GM21576 (cell line): ENCODE data around the gene RNF103.
"Not testable (repeated sequence)": the region's sequence is repeated elsewhere in the genome, so short reads cannot be mapped to it uniquely, and the experiment has no call there.

Source experiments
- ATAC-seq: cut with Tn5 transposase; IDR thresholded peaks from one replicate; pipeline ENCODE4 v1.9.1; 2021; ENCODE audit warnings: mild to moderate bottlenecking, moderate library complexity; ENCODE audit not compliant: unreplicated experiment

Gene RNF103

DNA sequence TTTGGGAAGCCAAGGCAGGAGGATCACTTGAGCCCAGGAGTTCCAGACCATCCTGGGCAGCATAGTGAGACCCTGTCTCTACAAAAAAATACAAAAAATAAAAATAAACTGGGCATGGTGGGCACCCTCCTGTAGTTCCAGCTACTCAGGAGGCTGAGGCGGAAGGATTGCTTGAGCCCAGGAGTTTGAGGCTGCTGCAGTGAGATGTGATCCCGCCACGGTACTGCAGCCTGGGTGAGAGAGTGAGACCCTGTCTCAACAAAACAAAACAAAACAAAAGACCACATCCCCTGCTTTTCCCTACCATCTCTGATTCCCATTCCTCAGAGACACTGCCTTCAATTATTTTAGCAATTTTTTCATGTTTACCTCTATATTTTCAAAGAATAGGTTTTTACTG, 3.9 kb upstream of the RNF103 start:
- ATAC-seq = no peak

DNA sequence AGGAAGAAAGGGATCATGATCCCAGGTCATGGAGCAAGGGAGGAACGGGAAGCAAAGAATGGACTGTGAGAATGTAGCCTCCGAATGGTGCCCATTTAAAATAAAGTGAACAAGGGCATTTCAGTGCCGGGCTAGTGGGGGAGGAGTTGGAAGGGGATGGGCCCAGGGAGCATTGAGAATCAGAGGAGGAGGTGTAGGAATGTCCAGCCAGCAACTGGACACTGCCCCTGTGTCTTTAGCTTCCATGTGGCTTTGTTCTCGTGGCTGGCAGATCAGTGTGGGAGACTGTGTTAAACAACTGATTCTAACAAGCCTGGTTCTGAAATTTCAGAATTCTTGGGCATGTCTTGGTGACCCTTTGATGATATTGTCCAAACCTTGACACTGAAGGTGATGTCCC, 1.4 kb upstream of the RNF103 start:
- no peak for ATAC-seq

DNA sequence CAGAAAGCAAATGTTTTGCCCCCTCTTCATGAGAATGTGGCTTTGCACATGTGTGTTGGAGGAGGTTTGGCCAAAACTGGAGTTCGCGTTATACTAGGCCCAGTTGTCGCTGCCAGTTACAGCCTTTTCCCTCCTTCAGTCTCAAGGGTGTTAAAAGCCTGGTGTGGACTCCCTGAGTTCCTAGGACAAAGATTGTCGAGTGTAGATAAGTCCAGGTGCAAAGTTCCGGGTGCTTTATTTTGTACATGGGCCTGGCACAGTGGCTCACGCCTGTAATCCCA, 542 bp upstream of the RNF103 start:
- no peak for ATAC-seq

DNA sequence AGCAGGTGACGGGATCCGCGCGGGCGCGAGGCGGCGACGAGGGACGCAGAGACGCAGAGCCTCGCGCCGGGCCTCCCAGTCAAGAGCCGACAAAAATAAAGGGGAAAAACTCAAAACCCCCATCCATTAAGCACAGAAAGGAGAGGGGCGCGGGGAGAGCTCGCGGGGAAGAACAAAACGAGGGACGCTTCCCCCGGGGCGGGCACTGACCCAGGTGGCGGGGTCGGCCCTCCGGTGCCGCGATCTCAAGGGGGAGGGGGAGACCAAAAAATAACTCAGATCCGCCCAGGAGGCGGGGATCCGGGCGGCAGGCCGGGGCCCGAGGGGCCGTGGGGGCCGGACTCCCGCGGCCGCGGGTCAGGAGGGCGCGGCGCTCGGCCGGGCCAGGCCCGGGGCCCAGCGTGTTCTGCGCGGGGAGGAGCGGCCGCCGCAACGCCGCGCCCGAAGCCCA, 597 bp downstream of the RNF103 start:
- ATAC-seq = peak; percentile 34

DNA sequence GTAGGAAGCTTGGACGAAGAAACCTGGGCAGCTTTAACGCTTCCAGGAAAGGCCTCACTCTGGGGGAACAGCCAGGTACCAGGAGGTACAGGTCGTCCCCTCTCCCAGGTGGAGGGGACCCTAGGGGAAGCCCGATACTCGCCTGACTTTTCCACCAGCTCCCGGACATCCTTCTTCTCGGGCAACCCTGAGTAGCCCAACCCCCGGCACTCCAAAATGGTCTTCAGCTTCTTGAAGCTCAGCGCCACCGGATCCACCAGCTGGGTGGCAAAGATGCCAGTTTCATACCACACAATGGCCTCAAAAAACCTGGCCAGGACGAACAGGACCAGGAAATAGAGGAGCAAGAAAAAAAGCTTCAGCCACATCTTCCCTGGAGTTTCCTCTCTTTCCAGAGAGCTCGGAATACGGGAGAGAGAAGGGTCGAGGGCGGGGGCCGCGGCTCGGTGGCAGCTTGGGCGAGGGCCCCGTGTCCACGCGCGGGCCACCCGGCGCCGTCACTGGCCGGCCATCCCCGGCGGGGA, 1.1 kb downstream of the RNF103 start:
- no peak for ATAC-seq

DNA sequence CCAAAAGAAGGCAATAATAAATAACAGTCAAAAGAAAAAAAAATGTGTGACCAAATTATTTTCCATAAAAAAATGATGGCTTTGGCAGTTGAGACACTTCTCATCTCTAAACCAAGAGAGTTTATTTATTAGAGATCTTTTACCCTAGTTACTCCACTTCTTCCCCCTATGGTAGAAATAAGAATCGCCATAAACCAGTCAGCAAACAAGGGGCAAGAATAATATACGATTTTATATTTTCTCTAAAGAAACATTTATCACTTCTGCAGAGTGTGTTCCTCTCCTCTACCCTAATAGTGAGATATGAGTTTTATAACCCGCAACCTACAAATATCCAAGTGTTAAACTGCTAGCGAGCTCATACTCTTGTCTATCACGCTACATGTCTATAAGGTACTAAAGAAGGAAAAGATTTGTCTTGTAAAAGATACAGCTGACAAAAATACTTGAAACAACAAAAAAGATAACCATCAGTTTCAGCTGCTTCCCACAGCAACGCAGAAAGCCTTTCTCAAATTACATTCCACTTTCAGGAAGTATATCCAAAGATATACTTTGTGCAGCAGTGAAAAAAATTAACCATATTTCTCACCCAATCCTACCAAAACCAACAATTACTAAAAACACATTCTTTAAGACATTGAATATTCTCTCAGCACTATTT, 2.3 kb downstream of the RNF103 start:
- ATAC-seq = no peak

DNA sequence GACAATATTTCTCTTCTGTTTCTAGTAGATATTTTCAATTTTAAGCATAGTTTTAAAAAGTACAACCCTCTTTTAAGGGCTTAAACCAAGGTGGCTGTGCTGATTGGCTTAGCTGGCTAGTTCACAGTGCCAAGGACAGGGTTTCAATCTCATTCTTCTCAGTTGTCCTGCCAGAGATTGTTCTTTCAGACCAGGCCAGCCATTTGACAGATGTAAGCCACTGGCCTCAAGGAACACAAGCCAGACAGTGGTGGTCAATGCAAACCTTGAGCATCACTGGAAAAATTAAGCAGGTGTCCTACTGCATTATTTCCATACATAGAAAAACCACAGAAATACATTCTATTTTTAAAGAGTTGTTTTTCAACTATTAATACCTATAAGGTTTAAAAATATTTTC, 5.9 kb downstream of the RNF103 start:
- ATAC-seq = peak; percentile 49

DNA sequence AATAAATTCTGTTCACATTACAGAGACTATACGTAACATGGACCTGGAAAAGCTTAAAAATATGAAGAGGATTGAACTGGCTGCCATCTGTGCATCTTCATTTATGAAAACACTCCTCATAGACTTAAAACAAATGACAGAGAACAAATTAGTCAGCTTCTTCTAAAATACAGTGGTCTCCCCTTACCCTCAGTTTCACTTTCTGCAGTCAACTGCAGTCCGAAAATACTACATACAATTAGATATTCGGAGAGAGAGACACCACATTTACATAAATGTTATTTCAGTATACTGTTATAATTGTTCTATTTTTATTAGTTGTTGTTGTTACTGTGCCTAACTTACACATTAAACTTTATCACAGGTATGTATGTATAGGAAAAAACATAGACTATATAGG, 6.5 kb downstream of the RNF103 start:
- ATAC-seq = no peak

DNA sequence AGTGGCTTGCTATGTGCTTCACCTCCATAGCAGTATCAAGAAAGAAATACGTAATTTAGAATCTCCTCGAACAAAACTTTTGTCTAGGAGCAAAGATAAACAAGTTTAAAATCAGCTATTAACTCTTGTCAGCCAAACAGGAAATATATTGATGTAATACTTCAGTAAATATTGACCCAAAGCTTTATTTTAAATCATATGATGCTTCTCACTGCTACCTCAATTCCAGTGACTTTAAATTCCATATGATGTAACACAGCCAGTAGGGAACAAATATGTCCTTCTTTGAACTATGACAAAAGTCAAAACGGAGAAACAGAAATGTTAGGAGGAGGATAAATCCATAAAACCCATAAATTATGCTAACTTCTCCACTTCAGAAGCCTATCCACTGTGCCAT, 7.2 kb downstream of the RNF103 start:
- no peak for ATAC-seq

DNA sequence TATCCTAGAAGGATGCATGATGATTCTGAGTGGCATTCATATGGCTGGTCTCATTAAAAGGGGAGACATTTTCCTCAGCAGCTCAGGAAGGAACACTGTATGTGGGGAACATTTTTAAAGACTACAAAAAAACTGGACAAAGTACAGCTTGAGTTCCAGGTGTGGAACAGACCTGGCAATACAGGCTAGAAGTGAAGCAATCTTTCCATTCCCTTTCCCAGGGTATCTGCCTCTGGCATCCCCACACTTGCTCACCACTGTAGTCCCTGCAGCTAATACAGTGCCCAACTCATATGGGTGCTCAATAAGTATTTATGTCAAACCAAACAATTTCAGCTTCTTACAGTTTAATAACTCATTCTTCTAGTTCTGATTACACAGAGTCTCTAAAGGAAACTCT, 8.1 kb downstream of the RNF103 start:
- no peak for ATAC-seq

DNA sequence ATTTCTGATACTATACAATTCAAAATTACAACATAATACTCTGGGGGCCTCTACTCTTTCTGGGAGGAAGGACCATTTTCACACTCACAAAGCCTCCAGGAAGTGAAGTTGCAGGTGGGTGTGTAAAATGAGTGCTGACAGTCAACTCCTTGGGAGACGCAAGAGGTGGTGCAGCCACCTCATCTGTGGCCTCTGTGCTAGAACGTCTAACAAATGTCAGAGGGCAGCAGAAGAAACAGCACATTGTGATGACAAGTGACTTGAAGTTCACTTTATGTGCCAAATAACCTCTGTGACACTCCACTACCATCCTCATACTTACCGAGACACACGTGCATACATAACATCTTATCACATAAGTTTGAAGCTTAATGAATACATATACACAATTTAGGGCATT, 10.2 kb downstream of the RNF103 start:
- ATAC-seq = no peak

DNA sequence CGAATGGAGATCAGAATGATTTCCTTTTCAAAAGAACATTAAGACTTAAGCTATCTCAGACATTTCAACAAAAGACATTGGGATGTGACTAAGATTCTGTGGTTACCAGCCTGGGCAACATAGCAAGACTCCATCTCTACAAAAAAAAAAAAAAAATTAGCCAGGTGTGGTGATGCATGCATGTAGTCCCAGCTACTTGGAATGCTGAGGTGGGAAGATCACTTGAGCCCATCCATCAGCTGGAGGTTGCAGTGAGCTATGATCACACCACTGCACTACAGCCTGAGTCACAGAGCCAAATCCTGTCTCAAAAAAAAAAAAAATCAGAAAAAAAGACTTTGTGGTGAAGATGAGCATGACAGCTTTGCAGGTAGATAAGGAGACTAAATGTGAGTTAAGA, 12.8 kb downstream of the RNF103 start:
- no peak for ATAC-seq

DNA sequence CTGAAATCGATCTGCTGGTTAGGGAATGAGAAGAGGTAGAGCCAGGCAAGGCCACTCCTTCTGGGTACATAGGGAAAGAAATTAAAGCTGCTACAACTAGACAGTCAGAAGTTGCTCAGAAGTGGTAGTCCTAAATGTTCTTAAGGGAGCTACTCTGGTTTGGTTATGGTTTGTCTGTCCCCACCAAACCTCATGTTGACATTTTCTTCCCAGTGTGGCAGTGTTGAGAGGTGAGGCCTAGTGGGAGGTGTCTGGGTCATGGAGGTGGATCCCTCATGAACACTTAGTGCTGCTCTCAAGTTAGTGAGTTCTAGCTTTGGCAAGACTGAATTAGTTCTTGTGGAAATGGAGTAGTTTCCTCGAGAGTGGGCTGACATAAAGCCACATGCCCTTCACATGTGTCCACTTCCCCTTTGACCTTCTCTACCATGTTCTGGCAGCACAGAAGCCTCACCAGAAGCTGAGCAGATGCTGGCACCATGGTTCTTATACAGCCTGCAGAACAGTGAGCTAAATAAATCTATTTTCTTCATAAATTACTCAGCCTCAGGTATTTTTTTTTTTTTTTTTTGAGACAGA, 14.7 kb downstream of the RNF103 start:
- ATAC-seq = no peak

DNA sequence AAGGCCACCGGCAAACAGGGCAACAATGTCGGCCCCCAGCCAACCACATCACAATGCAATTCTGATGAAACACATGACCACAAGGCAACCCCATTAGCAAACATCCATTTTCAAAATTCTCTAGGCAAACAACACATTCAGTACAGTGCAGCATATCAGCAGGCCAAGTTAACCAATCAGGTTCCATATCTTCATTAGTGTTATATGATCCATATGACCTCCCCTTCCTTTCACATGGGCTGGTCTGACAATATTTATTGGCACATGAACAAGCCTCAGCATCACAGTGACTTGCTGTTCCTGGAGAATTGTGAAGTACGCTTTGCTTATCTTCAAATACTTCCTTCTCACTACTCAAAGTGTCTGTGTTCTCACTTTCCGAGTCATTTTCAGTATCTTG, 19.8 kb downstream of the RNF103 start:
- ATAC-seq = no peak

DNA sequence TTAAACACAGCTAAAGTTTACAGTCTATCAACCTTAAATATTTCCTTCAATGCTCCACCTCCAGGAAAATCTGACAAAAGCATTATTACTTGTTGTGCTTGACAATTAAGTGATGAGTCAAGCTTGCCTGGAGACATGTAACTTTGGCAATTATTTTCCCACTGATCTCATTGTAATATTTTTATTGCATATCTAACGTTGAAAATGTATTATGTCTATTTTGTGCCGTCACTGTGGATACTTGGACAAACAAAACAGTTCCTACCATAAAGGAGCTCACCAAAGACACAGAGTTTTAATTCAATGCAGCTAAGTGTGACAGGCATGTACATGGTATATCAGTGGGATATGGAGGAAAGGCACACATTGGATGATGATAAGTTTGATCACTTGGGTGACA, 24.7 kb downstream of the RNF103 start:
- no peak for ATAC-seq

DNA sequence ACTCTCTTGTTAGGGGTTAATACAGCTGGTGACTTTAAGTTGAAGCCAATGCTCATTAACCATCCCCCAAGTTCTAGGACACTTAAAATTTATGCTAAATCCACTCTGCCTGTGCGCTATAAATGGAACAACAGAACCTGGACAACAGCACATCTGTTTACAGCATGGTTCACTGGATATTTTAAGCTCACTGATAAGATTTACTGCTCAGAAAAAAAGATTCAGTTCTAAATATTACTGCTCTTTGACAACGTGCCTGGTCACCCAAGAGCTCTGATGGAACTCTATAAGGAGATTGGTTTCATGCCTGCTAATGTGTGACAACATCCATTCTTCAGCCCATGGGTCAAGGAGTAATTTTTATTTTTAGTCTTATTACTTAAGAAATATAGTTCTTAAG, 27.5 kb downstream of the RNF103 start:
- ATAC-seq = no peak

DNA sequence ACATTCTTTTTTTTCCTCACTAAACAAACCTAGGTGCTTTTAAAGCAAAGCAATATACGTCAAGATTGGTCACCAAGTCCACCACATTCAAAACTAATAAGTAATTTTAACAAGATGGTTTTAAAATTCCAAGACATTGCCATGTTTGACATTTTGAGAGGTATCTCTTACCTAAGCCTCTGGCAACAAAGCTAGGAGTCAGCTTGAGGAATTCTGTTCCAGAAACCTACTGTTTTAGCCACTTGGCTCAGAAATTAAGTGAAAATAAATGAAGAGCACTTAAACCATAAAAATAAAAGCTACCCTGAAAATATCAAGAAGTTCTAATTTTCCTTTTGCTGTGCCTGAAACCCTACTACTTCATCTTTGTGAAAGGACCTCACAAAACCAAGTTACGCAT, 30.4 kb downstream of the RNF103 start:
- ATAC-seq = no peak

DNA sequence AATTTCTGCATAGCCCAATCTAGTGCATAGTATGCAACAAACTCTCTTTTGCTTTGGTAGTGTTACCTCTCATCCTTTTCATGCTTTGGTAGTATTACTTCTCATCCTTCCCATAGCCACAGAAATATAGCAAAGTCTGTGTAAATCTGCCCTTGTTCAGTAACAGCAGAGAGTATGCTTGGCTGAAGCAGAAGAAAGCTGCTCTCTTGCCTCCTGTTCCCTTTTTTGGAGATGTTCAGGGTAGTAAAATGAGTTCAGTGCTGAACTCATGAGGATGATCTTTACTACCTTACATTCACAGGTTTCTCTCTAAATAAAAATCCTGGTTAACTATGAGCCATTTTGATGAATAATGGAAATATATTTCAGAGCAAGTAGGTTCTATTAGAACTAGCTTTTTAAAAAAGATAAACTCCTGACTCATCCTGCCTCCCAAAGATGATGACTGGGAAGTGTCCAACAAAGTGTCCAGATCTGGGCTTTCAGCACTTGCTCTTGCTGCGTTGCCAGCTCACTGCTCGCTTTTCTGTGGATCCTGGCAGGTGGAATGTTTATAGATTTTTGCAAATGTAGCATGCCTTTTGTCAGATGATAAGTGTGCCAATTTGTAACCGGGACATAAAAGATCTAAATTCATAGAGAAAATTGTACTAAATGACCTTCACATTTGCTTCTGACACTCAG, 31.0 kb downstream of the RNF103 start:
- no peak for ATAC-seq

DNA sequence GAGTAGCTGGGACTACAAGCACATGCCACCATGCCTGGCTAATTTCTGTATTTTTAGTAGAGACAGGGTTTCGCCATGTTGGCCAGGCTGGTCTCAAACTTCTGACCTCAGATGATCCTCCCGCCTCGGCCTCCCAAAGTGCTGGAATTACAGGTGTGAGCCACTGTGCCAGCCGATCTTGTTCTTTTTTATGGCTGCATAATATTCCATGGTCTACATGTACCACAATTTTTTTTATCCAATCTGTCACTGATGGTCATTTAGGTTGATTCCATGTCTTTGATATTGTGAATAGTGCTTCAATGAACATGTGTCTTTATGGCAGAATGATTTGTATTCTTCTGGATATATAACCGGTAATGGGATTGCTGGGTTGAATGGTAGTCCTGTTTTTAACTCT, 34.0 kb downstream of the RNF103 start:
- ATAC-seq = not testable (repeated sequence)

DNA sequence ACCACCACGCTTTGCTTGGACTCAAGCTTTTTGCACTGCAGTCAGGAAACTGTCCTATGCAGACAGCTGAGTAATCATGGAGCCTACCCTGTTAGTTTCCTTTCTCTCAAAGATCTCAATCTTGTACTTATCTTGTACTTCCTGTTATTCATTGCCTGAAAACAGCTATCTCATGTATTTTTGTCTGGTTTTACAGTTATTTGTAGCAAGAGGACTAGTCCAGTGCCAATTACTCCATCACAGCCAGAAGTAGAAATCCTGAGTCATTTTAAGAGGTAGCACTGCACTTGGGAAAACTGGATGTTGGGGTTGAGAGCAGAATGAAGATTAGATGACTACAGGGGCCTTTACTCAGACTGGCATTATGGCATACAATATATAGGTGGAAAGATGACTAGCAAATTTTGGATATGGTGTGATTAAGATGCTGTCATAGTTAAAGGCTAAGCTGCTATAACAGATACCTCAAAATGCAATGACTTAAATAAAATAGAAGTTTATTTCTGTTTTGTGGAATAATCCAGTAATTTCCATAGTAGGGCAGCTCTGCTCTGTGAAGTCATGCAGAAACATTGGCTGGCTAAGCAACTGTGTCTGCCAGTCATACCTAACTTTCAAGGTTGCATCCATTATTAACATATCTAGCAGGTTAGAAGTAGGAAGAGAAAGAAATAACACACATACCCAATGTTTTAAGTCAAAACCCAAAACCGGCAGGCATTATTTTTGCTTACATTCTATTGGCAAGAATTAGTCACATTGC, 39.3 kb downstream of the RNF103 start:
- peak; percentile 70 for ATAC-seq

DNA sequence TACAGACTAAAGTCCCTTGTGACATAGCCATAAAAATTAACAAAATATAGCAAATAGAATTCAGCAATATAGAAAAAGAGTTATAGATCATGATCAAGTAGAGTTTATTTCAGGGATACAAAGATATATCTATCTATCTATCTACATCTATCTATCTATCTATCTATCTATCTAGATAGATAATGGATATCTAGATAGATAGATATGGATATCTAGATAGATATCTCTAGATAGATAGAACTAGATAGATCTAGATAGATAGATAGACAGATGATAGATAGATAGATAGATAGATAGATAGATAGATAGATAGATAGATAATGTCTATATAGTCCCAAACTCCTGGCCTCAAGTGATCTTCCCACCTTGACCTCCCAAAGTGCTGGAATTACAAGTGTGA, 43.1 kb downstream of the RNF103 start:
- no peak for ATAC-seq
